Measurements from ENCODE around the gene OSBPL10.

DNA sequence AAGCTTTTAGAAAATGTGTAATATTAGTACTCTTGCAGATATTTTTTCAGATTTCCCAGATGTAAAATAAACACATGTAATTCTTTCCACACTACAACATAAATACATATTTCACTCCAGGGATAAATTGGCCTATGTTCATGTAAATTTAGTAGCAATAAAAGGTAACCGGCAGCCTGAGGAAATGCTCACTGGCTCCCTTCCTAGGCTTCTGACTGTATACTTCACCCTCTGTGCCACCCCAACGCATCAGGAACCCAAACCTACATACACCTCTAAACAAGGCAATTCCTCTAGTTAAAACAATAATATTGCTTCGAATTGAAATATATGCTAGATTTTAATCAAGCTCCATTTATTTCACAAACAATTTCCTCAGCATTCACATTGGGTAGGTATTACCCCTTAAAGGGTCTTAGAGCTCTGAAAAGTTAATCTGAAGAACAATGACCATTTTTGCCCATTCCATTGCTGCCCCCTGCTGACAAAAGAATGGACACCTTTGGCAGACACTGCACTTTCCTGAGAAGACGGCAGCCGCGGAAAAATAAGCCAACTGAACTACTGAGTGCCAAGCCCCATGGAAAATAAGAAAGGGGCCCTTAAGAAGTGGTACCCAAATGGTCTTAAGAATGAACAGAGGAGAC is 212.5 kb downstream of the OSBPL10 start:
- no peak for TF ChIP-seq EZH2 (IDR thresholded peaks at IDR 0.05; ENCODE audit: insufficient read depth, poor library complexity, severe bottlenecking)
- TF ChIP-seq EZH2phosphoT487 (IDR thresholded peaks at IDR 0.05; ENCODE audit: insufficient read depth, low read depth) = no peak

Data from GM23248 (cell line).